ENCODE measurements around the gene EML6. TPM values are rescaled to one million over a fixed set of nuclear protein-coding genes. Genes with fewer than 3 reads are reported as not detected.
A peak's percentile ranks its signal among the peaks of the same experiment; 100 is the strongest.

EML6 gene
- total RNA-seq, 4 donors from 2014 or later, result 2.7 to 42.5 (median 11.9) TPM

DNA sequence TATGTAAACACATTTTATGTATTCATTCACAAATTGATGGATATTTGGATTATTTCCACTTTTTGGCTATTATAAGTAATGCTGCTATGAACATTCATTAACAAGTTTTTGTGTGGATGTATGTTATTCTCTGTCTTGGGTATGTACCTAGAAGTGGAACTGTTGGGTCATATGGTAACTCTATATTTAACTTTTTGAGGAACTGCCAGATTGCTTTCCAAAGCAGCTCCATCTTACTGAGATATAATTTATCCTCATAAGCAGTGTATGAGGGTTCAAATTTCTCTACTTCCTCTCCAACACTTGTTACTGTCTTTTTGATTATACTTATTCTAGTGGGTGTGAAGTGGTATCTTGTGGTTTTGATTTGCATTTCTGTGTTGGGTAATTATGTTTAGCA is 7.1 kb upstream of the EML6 start:
- TF ChIP-seq POLR2A (IDR thresholded peaks at IDR 0.05), result no peak
- TF ChIP-seq, protein P1, sequence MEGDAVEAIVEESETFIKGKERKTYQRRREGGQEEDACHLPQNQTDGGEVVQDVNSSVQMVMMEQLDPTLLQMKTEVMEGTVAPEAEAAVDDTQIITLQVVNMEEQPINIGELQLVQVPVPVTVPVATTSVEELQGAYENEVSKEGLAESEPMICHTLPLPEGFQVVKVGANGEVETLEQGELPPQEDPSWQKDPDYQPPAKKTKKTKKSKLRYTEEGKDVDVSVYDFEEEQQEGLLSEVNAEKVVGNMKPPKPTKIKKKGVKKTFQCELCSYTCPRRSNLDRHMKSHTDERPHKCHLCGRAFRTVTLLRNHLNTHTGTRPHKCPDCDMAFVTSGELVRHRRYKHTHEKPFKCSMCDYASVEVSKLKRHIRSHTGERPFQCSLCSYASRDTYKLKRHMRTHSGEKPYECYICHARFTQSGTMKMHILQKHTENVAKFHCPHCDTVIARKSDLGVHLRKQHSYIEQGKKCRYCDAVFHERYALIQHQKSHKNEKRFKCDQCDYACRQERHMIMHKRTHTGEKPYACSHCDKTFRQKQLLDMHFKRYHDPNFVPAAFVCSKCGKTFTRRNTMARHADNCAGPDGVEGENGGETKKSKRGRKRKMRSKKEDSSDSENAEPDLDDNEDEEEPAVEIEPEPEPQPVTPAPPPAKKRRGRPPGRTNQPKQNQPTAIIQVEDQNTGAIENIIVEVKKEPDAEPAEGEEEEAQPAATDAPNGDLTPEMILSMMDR (IDR thresholded peaks at IDR 0.05 in 4 of 5, conservative IDR thresholded peaks at IDR 0.05 in 1 of 5), result no peak
- no peak for DNase-seq
- no peaks in the 10 kb centered on the region for H3K9me3 ChIP-seq
- no peaks in the 10 kb centered on the region for H3K27me3 ChIP-seq
- ATAC-seq, result peak in 1 of 2 donors; percentile 73
- no peaks in the 10 kb centered on the region for H3K36me3 ChIP-seq
- in situ Hi-C loops (cut with MboI; ENCODE audit: low sequenced_read_pairs in 4 of 4) (loop anchor here in 3 of 4 donors (25.0 kb wide), 4 partner anchors 296 to 604 kb away; partner anchors contain the start of gene ACYP2 (in 1 of the 3)), intact Hi-C loops (cut with DNase I; ENCODE audit: low total_unique reads) (no loop called here)
- no peaks in the 10 kb centered on the region for H3K4me1 ChIP-seq
- no peak overlapping the region for H3K27ac ChIP-seq
- H3K4me3 ChIP-seq, result no peak overlapping the region

DNA sequence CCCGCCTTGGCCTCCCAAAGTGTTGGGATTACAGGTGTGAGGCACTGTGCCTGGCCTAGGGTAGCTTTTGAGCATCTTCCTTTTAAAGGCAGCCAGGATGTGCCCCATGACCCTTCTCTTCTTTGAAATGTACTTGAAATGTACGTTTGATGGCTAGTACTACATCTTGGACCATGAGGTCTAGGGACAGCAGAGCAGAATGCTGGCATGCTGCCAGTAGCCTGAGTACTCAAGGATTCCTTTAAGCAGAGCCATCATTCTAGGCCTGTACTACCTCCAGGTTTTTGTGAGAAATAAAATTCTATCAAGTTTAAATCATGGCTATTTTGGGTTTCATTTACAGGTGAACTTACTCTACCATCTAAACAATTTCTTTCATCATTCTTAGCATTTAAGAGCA is 2.9 kb upstream of the EML6 start:
- TF ChIP-seq, protein P1 (IDR thresholded peaks at IDR 0.05 in 4 of 5, conservative IDR thresholded peaks at IDR 0.05 in 1 of 5), result no peak
- no peak for TF ChIP-seq POLR2A (IDR thresholded peaks at IDR 0.05)
- ATAC-seq (no peak), DNase-seq (no peak)
- intact Hi-C loops (cut with DNase I; ENCODE audit: low total_unique reads) (loop anchor here (5.0 to 10.0 kb wide), 4 partner anchors 117 to 956 kb away; partner anchors contain the start of genes ACYP2 and CHAC2), in situ Hi-C loops (cut with MboI; ENCODE audit: low sequenced_read_pairs in 4 of 4) (loop anchor here in 3 of 4 donors (25.0 kb wide), 4 partner anchors 292 to 608 kb away; partner anchors contain the start of gene ACYP2 (in 1 of the 3))
- Histone ChIP-seq H3K27me3 (no peaks in the 10 kb centered on the region), H3K27ac (no peak overlapping the region), H3K36me3 (no peaks in the 10 kb centered on the region), H3K9me3 (no peaks in the 10 kb centered on the region), H3K4me3 (no peak overlapping the region), H3K4me1 (peaks cover 7 to 11% of the 10 kb centered on the region in 2 donors)

DNA sequence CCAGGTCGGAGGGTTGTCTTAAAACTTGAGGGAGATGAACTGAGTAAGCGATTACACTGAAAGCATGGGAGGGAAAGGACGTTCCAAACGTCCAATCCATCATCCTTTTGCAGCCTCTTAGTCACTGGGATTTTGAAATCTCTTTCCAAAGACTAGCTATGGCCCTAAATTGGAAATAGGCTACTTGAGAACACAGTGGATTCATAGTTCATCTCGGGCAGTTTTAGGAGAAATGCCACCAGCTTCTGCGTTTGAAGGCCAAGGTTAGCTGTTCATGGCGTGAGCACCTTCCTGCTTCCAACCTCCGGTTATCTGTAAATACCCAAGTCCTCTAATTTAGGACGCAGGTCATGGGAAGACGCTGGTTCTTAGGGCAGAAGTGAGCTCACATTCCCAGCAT is 821 bp upstream of the EML6 start:
- H3K4me3 ChIP-seq, result peak overlapping the region; percentile 60 to 88 (median 76)
- DNase-seq (no peak), ATAC-seq (peak; percentile 11)
- H3K27me3 ChIP-seq, result no peaks in the 10 kb centered on the region
- peak overlapping the region; percentile 79 to 86 (median 82) for H3K27ac ChIP-seq
- H3K4me1 ChIP-seq, result peaks cover 7 to 11% of the 10 kb centered on the region in 2 donors
- no peaks in the 10 kb centered on the region for H3K9me3 ChIP-seq
- intact Hi-C loops (cut with DNase I; ENCODE audit: low total_unique reads), result loop anchor here (5.0 to 10.0 kb wide), 4 partner anchors 115 to 958 kb away; partner anchors contain the start of genes ACYP2 and CHAC2
- in situ Hi-C loops (cut with MboI; ENCODE audit: low sequenced_read_pairs in 4 of 4), result loop anchor here in 3 of 4 donors (25.0 kb wide), 4 partner anchors 290 to 610 kb away; partner anchors contain the start of gene ACYP2 (in 1 of the 3)
- TF ChIP-seq POLR2A (IDR thresholded peaks at IDR 0.05), result no peak
- TF ChIP-seq, protein P1 (IDR thresholded peaks at IDR 0.05 in 4 of 5, conservative IDR thresholded peaks at IDR 0.05 in 1 of 5), result no peak
- H3K36me3 ChIP-seq, result no peaks in the 10 kb centered on the region

DNA sequence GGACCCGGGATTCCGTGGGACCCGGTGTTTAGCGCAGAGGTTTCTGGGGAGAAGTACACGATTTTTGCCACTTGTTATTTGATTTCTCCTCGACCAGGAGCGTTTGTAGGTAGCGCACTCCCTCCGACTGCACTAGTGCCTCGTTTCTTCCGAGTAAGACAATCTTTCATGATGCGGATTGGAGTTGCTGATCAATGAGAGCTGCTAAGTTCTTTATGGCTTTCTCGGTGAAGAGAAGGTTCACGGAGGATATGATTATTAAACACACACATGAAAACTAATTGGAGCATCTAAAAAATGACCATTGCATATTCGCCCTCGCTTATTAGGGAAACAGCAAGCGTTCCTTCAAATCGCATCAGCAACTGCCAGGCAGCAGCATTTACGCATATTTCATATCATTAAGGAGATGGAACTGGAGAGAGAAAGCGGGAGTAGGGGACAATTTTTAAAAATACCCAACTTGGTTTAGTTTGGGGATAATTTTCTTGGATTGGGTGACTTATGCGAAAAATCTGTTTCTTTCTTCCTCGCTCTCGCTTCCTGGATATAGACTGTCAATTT is 616 bp downstream of the EML6 start:
- H3K4me3 ChIP-seq, result peak overlapping the region; percentile 60 to 88 (median 76)
- H3K27me3 ChIP-seq, result no peaks in the 10 kb centered on the region
- TF ChIP-seq POLR2A (IDR thresholded peaks at IDR 0.05), result no peak
- TF ChIP-seq, protein P1 (IDR thresholded peaks at IDR 0.05 in 4 of 5, conservative IDR thresholded peaks at IDR 0.05 in 1 of 5), result no peak
- peak overlapping the region; percentile 26 to 86 (median 82) for H3K27ac ChIP-seq
- H3K4me1 ChIP-seq, result peaks cover 7 to 11% of the 10 kb centered on the region in 2 donors
- in situ Hi-C loops (cut with MboI; ENCODE audit: low sequenced_read_pairs in 4 of 4) (loop anchor here in 3 of 4 donors (25.0 kb wide), 4 partner anchors 288 to 612 kb away; partner anchors contain the start of gene ACYP2 (in 1 of the 3)), intact Hi-C loops (cut with DNase I; ENCODE audit: low total_unique reads) (loop anchor here (5.0 to 10.0 kb wide), 4 partner anchors 113 to 959 kb away; partner anchors contain the start of genes ACYP2 and CHAC2)
- H3K36me3 ChIP-seq, result no peaks in the 10 kb centered on the region
- no peaks in the 10 kb centered on the region for H3K9me3 ChIP-seq
- DNase-seq, result no peak
- no peak for ATAC-seq

All from gastrocnemius medialis (tissue), 4 donors.